B cell (primary cell): Measurements from ENCODE around the gene SYNGAP1. TPM values are rescaled to one million over a fixed set of nuclear protein-coding genes. Genes with fewer than 3 reads are reported as not detected.

Experiments
- ATAC-seq: fragments of 200-7000 bp; cut with Tn5 transposase; one replicate; pipeline ENCODE4 v1.10.0; 2021; ENCODE audit warnings: low read depth, mild to moderate bottlenecking, moderate number of reproducible peaks, moderate library complexity
- CTCF ChIA-PET: fragments of 350-600 bp; sonication (Branson Sonifier 250); formaldehyde crosslinking; loops from one replicate; lab custom pipeline; 2021; ENCODE audit warnings: antibody characterized with exemption, inconsistent platforms; lab: Charles Lee
- POLR2A ChIA-PET: fragments of 350-600 bp; sonication (Branson Sonifier 250); formaldehyde crosslinking; loops from one replicate; lab custom pipeline; 2021; ENCODE audit warnings: antibody characterized with exemption; lab: Charles Lee
- DNase-seq: peaks from one replicate; pipeline ENCODE4 v3.0.0; 2013
- H2AFZ ChIP-seq: 2 replicates; pipeline ENCODE4 v1.6.1; 2012; ENCODE audit warnings: mild to moderate bottlenecking, low read depth, low read length; ENCODE audit not compliant: insufficient read depth, poor library complexity, severe bottlenecking
- H3K27ac ChIP-seq, 2 donors: 1 replicate in 1 of 2; 2 replicates in 1 of 2; pipeline ENCODE4 v1.5.1; 2012 to 2013; ENCODE audit warnings: low read length in 2 of 2, mild to moderate bottlenecking in 2 of 2, moderate library complexity in 1 of 2
- H3K27me3 ChIP-seq, 4 experiments: fragments of 200-600 bp in 1 of 4; sonication (generic) in 1 of 4; replicated peaks in 1 of 4; 1 replicate in 2 of 4; 2 replicates in 2 of 4; pipeline versions ENCODE4 v1.6.1 to v1.7.0; 2013 to 2016; ENCODE audit warnings: low read length in 3 of 4, mild to moderate bottlenecking in 2 of 4, mixed read lengths in 1 of 4, moderate library complexity in 1 of 4; ENCODE audit not compliant: insufficient read depth in 4 of 4, control insufficient read depth in 3 of 4; ENCODE audit errors: control extremely low read depth in 1 of 4
- H3K36me3 ChIP-seq, 2 experiments: replicated peaks in 1 of 2; 1 replicate in 1 of 2; 2 replicates in 1 of 2; pipeline versions ENCODE4 v1.6.1 to v1.7.1; 2013; ENCODE audit warnings: low read length in 1 of 2; ENCODE audit not compliant: insufficient read depth in 2 of 2, control insufficient read depth in 1 of 2; ENCODE audit errors: control extremely low read depth in 1 of 2, extremely low read depth in 1 of 2
- H3K4me1 ChIP-seq, 2 donors: fragments of 200-600 bp in 1 of 2; sonication (generic) in 1 of 2; 1 replicate in 1 of 2; 2 replicates in 1 of 2; pipeline versions ENCODE4 v1.5.1 to v1.6.1; 2013 to 2017; ENCODE audit warnings: low read length in 2 of 2; ENCODE audit not compliant: control insufficient read depth in 2 of 2, insufficient read depth in 2 of 2
- H3K4me2 ChIP-seq: replicated peaks from 2 replicates; pipeline ENCODE3; 2012; ENCODE audit warnings: mild to moderate bottlenecking, low read depth, low read length; ENCODE audit not compliant: poor library complexity, severe bottlenecking
- H3K4me3 ChIP-seq, 5 experiments: fragments of 200-600 bp in 1 of 5; sonication (generic) in 1 of 5; 1 replicate in 3 of 5; 2 replicates in 2 of 5; pipeline versions ENCODE4 v1.5.1 to v1.7.0; 2011 to 2016; ENCODE audit warnings: low read length in 4 of 5, mild to moderate bottlenecking in 4 of 5, low read depth in 2 of 5, control low read depth in 1 of 5, moderate library complexity in 1 of 5; ENCODE audit not compliant: insufficient read depth in 1 of 5; ENCODE audit errors: control extremely low read depth in 1 of 5, extremely low read depth in 1 of 5
- H3K79me2 ChIP-seq: fragments of 200-600 bp; sonication (generic); one replicate; pipeline ENCODE4 v1.6.0; 2016; ENCODE audit warnings: low read length; ENCODE audit not compliant: control insufficient read depth, insufficient read depth
- H3K9ac ChIP-seq: fragments of 200-600 bp; sonication (generic); 2 replicates; pipeline ENCODE4 v1.6.1; 2017; ENCODE audit warnings: mild to moderate bottlenecking, low read length, moderate library complexity
- H3K9me3 ChIP-seq, 3 donors: one replicate each; pipeline versions ENCODE4 v1.6.1 to v1.7.1; 2013; ENCODE audit warnings: low read length in 2 of 3; ENCODE audit not compliant: control insufficient read depth in 2 of 3, insufficient read depth in 1 of 3; ENCODE audit errors: control extremely low read depth in 1 of 3
- H4K20me1 ChIP-seq: 2 replicates; pipeline ENCODE4 v1.6.0; 2012; ENCODE audit warnings: mild to moderate bottlenecking, low read length; ENCODE audit not compliant: insufficient read depth, control insufficient read depth, poor library complexity, severe bottlenecking
- H3K27ac Mint-ChIP-seq: one replicate; pipeline ENCODE4 v1.8.0; 2021; ENCODE audit warnings: mixed read lengths
- H3K27me3 Mint-ChIP-seq: one replicate; pipeline ENCODE4 v1.8.0; 2021; ENCODE audit warnings: mixed read lengths
- H3K4me1 Mint-ChIP-seq: one replicate; pipeline ENCODE4 v1.8.0; 2021; ENCODE audit warnings: mixed read lengths
- H3K4me3 Mint-ChIP-seq: one replicate; pipeline ENCODE4 v1.8.0; 2021; ENCODE audit warnings: mixed read lengths
- H3K9me3 Mint-ChIP-seq: one replicate; pipeline ENCODE4 v1.8.0; 2022; ENCODE audit warnings: mixed read lengths; ENCODE audit not compliant: insufficient read depth
- CTCF ChIP-seq: fragments of 200-600 bp; IDR thresholded peaks from one replicate; pipeline ENCODE4 v1.8.0; 2022; ENCODE audit warnings: antibody characterized with exemption, mild to moderate bottlenecking
- EZH2 ChIP-seq: IDR thresholded peaks from 2 replicates; pipeline ENCODE4 v1.6.1; 2012; ENCODE audit warnings: borderline replicate concordance, low read depth, mild to moderate bottlenecking, moderate library complexity, low read length; ENCODE audit not compliant: insufficient read depth, poor library complexity, severe bottlenecking
- WGBS: methylation state at CpG from one replicate; pipeline ENCODE4 v1.1.5; 2013; ENCODE audit warnings: missing lambda C conversion rate; ENCODE audit not compliant: insufficient coverage; 5-methylcytosine and 5-hydroxymethylcytosine counted together
- intact Hi-C: fragments of 100-400 bp; cut with micrococcal nuclease; formaldehyde crosslinking; loops from one replicate; pipeline ENCODE4 v1.10.0; 2022
- polyA plus RNA-seq: library from polyadenylated mRNA; depleted of rRNA; stranded (reverse); fragments of >200 nt; gene quantifications from 2 replicates; pipeline ENCODE4 v1.2.3, GENCODE V29; 2012
- total RNA-seq, 2 donors: library from RNA; stranded (reverse); fragments of 120-200 nt in 1 of 2; gene quantifications; 1 replicate in 1 of 2; 2 replicates in 1 of 2; pipeline versions ENCODE4 v1.2.3 to v1.2.4, GENCODE V29; 2013 to 2022

The SYNGAP1 gene
- total and polyA plus RNA-seq, 2 donors (not counting 1 experiment from before 2014, with no cell fraction given) = 18.6 to 43.0 TPM

GRCh38 chr6:33384581-33385020 lies 35.3 kb upstream of the SYNGAP1 start:
- Histone ChIP-seq H3K4me1 (no peaks in the 10 kb centered on the region), H3K36me3 (no peaks in the 10 kb centered on the region), H3K27ac (no peak overlapping the region), H2AFZ (no peak overlapping the region), H3K4me3 (no peak overlapping the region), H3K27me3 (no peaks in the 10 kb centered on the region), H3K79me2 (no peaks in the 10 kb centered on the region), H3K9me3 (no peaks in the 10 kb centered on the region), H4K20me1 (no peaks in the 10 kb centered on the region), H3K9ac (no peak overlapping the region), H3K4me2 (no peak overlapping the region)
- Mint-ChIP-seq H3K9me3 (no peaks in the 10 kb centered on the region), H3K4me1 (no peaks in the 10 kb centered on the region), H3K4me3 (no peak overlapping the region), H3K27me3 (no peaks in the 10 kb centered on the region), H3K27ac (peak overlapping the region; percentile 22)
- intact Hi-C loops = no loop called here
- DNase-seq (no peak), ATAC-seq (no peak)
- 100% methylated on average over 2 of the region's 4 CpGs for WGBS
- CTCF ChIA-PET = interaction anchor here (0.6 kb wide), 1 partner anchor 253 kb away, joined by 3 read pairs; no protein-coding TSS in a partner anchor
- TF ChIP-seq EZH2 = no peak
- no peak for TF ChIP-seq CTCF
- POLR2A ChIA-PET = interaction anchor here (0.7 kb wide), 1 partner anchor 263 kb away, joined by 3 read pairs; no protein-coding TSS in a partner anchor

DNA sequence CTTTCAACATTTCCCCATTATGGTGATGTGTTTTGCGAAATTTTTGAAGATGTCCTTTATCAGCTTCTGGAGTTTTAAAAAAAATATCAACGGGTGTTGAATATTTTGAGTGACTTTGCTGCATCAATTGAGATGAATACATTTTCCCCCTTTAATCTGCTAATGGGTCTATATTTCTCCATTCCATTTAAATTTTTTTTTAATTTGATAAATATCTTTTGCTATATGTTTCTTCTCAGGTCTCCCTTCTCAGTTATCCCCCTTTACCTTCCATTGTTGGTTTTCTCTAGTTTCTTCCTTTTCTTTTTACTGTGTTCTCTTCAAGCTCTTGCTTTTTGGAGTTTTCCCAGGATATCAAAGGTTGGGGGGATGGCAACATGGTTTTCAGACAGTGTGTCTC lies 29.7 kb upstream of the SYNGAP1 start:
- H3K4me1 Mint-ChIP-seq = peaks cover 23% of the 10 kb centered on the region
- H3K27ac ChIP-seq = no peak overlapping the region
- no CpG with 5 or more reads among the region's 2 CpGs for WGBS
- no peaks in the 10 kb centered on the region for H3K36me3 ChIP-seq
- peaks cover 12 to 18% of the 10 kb centered on the region in 2 donors for H3K4me1 ChIP-seq
- TF ChIP-seq EZH2 = no peak
- TF ChIP-seq CTCF = no peak
- no peaks in the 10 kb centered on the region for H3K9me3 ChIP-seq
- no peaks in the 10 kb centered on the region for H3K27me3 ChIP-seq
- intact Hi-C loops = loop anchor here (2.0 to 5.0 kb wide), 3 partner anchors 45 to 397 kb away; partner anchors contain the start of genes ITPR3 and LEMD2
- ATAC-seq = no peak
- no peaks in the 10 kb centered on the region for H3K27me3 Mint-ChIP-seq
- ChIA-PET CTCF (interaction anchor here (0.7 to 2.5 kb wide), 18 partner anchors 16 to 190 kb away, joined by 3 to 17 read pairs (median 5); partner anchors contain the start of genes BAK1, PFDN6, RPS18 and VPS52), POLR2A (interaction anchor here (0.6 to 1.2 kb wide), 3 partner anchors 36 to 46 kb away, joined by 3 to 7 read pairs (median 4); no protein-coding TSS in a partner anchor)
- no peak overlapping the region for H2AFZ ChIP-seq
- H3K4me3 Mint-ChIP-seq = no peak overlapping the region
- no peak overlapping the region for H3K4me3 ChIP-seq
- H3K4me2 ChIP-seq = no peak overlapping the region
- H3K9ac ChIP-seq = no peak overlapping the region
- H3K9me3 Mint-ChIP-seq = no peaks in the 10 kb centered on the region
- DNase-seq = no peak
- no peaks in the 10 kb centered on the region for H4K20me1 ChIP-seq
- H3K27ac Mint-ChIP-seq = peak overlapping the region; percentile 95
- peaks cover 15% of the 10 kb centered on the region for H3K79me2 ChIP-seq
